ENCODE data around the gene CACNA2D1. TPM values are rescaled to one million over a fixed set of nuclear protein-coding genes. Genes with fewer than 3 reads are reported as not detected.

CACNA2D1 gene
- total RNA-seq, 1 experiment from 2014 or later, result 0.77 TPM

GRCh38 chr7:82110146-82110840 lies 333.3 kb downstream of the CACNA2D1 start:
- H3K4me2 ChIP-seq (ENCODE audit: low read length), result no peak overlapping the region
- no peaks in the 10 kb centered on the region for H3K36me3 ChIP-seq (ENCODE audit: low read depth, low read length)
- no peaks in the 10 kb centered on the region for H3F3A ChIP-seq (ENCODE audit: low read length, unreplicated experiment)
- H3K9me3 ChIP-seq (ENCODE audit: low read length), result no peaks in the 10 kb centered on the region
- TF ChIP-seq EZH2phosphoT487 (IDR thresholded peaks at IDR 0.05; ENCODE audit: borderline replicate concordance, low read length), result no peak
- TF ChIP-seq CTCF (conservative IDR thresholded peaks at IDR 0.05; ENCODE audit: low read depth, low read length), result no peak
- TF ChIP-seq EZH2 (IDR thresholded peaks at IDR 0.05; ENCODE audit: low read length, unreplicated experiment), result no peak
- H3K9me2 ChIP-seq (replicated peaks; ENCODE audit: low read length), result no peaks in the 10 kb centered on the region; the same call in 1 of the 2 replicates
- peak overlapping the region; percentile 67 for H3K27ac ChIP-seq (ENCODE audit: low read length)
- H2AFZ ChIP-seq (ENCODE audit: low read length), result no peak overlapping the region
- BruUV-seq (replicated peaks), result no TSS peak
- H3K79me2 ChIP-seq (ENCODE audit: low read length), result no peaks in the 10 kb centered on the region
- peaks cover 16% of the 10 kb centered on the region for H3K4me1 ChIP-seq (ENCODE audit: insufficient read depth, low read length)
- ChIA-PET CTCF (no interaction called here), POLR2A (ENCODE audit: unreplicated experiment) (no interaction called here)
- H4K20me1 ChIP-seq (ENCODE audit: low read length), result no peaks in the 10 kb centered on the region
- H3K27me3 ChIP-seq (ENCODE audit: low read length), result no peaks in the 10 kb centered on the region
- no peak overlapping the region; the same call in 1 of the 2 replicates for H3K9ac ChIP-seq (ENCODE audit: low read length)
- DNase-seq, result no peak
- intact Hi-C loops (cut with micrococcal nuclease), result no loop called here
- ATAC-seq, result no peak
- no peak overlapping the region for H3K4me3 ChIP-seq (ENCODE audit: low read length)

GRCh38 chr7:82109288-82109687 lies 334.3 kb downstream of the CACNA2D1 start:
- Histone ChIP-seq H2AFZ (ENCODE audit: low read length) (no peak overlapping the region), H3K9ac (ENCODE audit: low read length) (peak overlapping the region; percentile 24; the same call in 1 of the 2 replicates), H3K9me2 (replicated peaks; ENCODE audit: low read length) (no peaks in the 10 kb centered on the region; the same call in 1 of the 2 replicates), H3K4me2 (ENCODE audit: low read length) (peak overlapping the region; percentile 32; the same call in 1 of the 2 replicates), H3K27me3 (ENCODE audit: low read length) (no peaks in the 10 kb centered on the region), H3F3A (ENCODE audit: low read length, unreplicated experiment) (no peaks in the 10 kb centered on the region), H3K4me1 (ENCODE audit: insufficient read depth, low read length) (peaks cover 21% of the 10 kb centered on the region), H3K27ac (ENCODE audit: low read length) (peak overlapping the region; percentile 67), H3K4me3 (ENCODE audit: low read length) (no peak overlapping the region), H3K36me3 (ENCODE audit: low read depth, low read length) (no peaks in the 10 kb centered on the region), H4K20me1 (ENCODE audit: low read length) (no peaks in the 10 kb centered on the region), H3K9me3 (ENCODE audit: low read length) (no peaks in the 10 kb centered on the region), H3K79me2 (ENCODE audit: low read length) (no peaks in the 10 kb centered on the region)
- no TSS peak for BruUV-seq (replicated peaks)
- ATAC-seq (peak; percentile 81), DNase-seq (peak; percentile 78)
- intact Hi-C loops (cut with micrococcal nuclease), result loop anchor here (1.0 to 5.0 kb wide), 3 partner anchors 42 to 59 kb away; no protein-coding TSS in a partner anchor
- ChIA-PET POLR2A (ENCODE audit: unreplicated experiment) (interaction anchor here (0.6 to 0.7 kb wide), 3 partner anchors 41 to 120 kb away, joined by 3 to 7 read pairs (median 3); no protein-coding TSS in a partner anchor), CTCF (interaction anchor here (0.7 kb wide), 1 partner anchor 1212 kb away, joined by 3 read pairs; no protein-coding TSS in a partner anchor)
- TF ChIP-seq EZH2 (IDR thresholded peaks at IDR 0.05; ENCODE audit: low read length, unreplicated experiment) (no peak), EZH2phosphoT487 (IDR thresholded peaks at IDR 0.05; ENCODE audit: borderline replicate concordance, low read length) (no peak), CTCF (conservative IDR thresholded peaks at IDR 0.05; ENCODE audit: low read depth, low read length) (no peak)

GRCh38 chr7:82106201-82106600 lies 337.4 kb downstream of the CACNA2D1 start:
- no peak overlapping the region for H3K4me3 ChIP-seq (ENCODE audit: low read length)
- no peak for ATAC-seq
- H3F3A ChIP-seq (ENCODE audit: low read length, unreplicated experiment), result no peaks in the 10 kb centered on the region
- TF ChIP-seq EZH2phosphoT487 (IDR thresholded peaks at IDR 0.05; ENCODE audit: borderline replicate concordance, low read length) (no peak), CTCF (conservative IDR thresholded peaks at IDR 0.05; ENCODE audit: low read depth, low read length) (no peak), EZH2 (IDR thresholded peaks at IDR 0.05; ENCODE audit: low read length, unreplicated experiment) (no peak)
- no peaks in the 10 kb centered on the region for H3K27me3 ChIP-seq (ENCODE audit: low read length)
- DNase-seq, result no peak
- no peak overlapping the region for H3K4me2 ChIP-seq (ENCODE audit: low read length)
- H3K36me3 ChIP-seq (ENCODE audit: low read depth, low read length), result no peaks in the 10 kb centered on the region
- no peak overlapping the region for H3K9ac ChIP-seq (ENCODE audit: low read length)
- no peaks in the 10 kb centered on the region for H4K20me1 ChIP-seq (ENCODE audit: low read length)
- intact Hi-C loops (cut with micrococcal nuclease), result loop anchor here (5.0 kb wide), 2 partner anchors 39 to 51 kb away; no protein-coding TSS in a partner anchor
- BruUV-seq (replicated peaks), result no TSS peak
- no peaks in the 10 kb centered on the region; the same call in 1 of the 2 replicates for H3K9me2 ChIP-seq (replicated peaks; ENCODE audit: low read length)
- H3K79me2 ChIP-seq (ENCODE audit: low read length), result no peaks in the 10 kb centered on the region
- H3K9me3 ChIP-seq (ENCODE audit: low read length), result no peaks in the 10 kb centered on the region
- POLR2A ChIA-PET (ENCODE audit: unreplicated experiment), result no interaction called here
- CTCF ChIA-PET, result no interaction called here
- peak overlapping the region; percentile 75 for H3K27ac ChIP-seq (ENCODE audit: low read length)
- H2AFZ ChIP-seq (ENCODE audit: low read length), result no peak overlapping the region
- H3K4me1 ChIP-seq (ENCODE audit: insufficient read depth, low read length), result peaks cover 21% of the 10 kb centered on the region

Measured in PC-3 (cell line).